Mucosa of stomach (tissue), 1 donor: ENCODE measurements around the gene BHLHE23.

Source experiments
- H3K27me3 ChIP-seq: one replicate; pipeline ENCODE4 v1.7.0; 2013; ENCODE audit warnings: mild to moderate bottlenecking, low read length; ENCODE audit not compliant: control insufficient read depth, insufficient read depth
- H3K36me3 ChIP-seq: one replicate; pipeline ENCODE4 v1.7.0; 2013; ENCODE audit warnings: low read length; ENCODE audit not compliant: control insufficient read depth, insufficient read depth
- H3K4me1 ChIP-seq: one replicate; pipeline ENCODE4 v1.7.0; 2013; ENCODE audit warnings: mild to moderate bottlenecking, low read length; ENCODE audit not compliant: control insufficient read depth, insufficient read depth
- H3K4me3 ChIP-seq: one replicate; pipeline ENCODE4 v1.7.0; 2013; ENCODE audit warnings: low read length
- H3K9ac ChIP-seq: one replicate; pipeline ENCODE4 v1.7.0; 2013; ENCODE audit warnings: mild to moderate bottlenecking, low read length, moderate library complexity
- H3K9me3 ChIP-seq: one replicate; pipeline ENCODE4 v1.7.0; 2013; ENCODE audit warnings: mild to moderate bottlenecking, low read length, moderate library complexity; ENCODE audit not compliant: control insufficient read depth
- donor health status: Pancreatic carcinoma.

The BHLHE23 gene

DNA sequence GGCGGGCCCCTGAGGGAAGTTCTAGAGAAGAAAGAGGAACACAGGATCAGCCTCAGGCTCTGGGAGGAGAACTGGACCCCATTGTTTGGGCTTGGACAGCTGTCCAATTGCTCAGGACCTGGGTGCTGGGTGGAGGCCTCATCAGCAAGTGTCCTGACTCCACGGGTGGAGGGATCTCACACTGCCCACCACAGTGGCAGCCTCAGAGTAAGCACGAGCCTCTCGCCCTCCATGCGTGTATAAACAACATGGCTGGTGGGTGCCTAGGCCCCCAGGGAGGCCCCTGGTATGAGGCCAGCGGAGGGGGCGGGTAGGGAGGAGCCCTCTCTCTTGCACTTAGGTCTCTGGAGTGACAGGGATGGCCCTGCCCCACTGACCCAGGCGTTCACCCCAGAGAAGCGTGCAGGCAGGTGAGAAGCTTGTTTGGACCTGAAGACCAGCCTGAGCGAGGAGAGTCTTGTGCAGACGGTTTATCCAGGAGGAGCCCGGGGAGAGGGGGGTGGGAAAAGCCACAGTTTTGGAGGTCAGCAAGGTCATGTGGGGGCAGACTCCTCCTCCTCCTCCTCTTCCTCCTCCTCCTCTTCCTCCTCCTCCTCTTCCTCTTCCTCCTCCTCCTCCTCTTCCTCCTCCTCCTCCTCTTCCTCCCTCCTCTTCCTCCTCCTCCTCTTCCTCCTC is 41.9 kb upstream of the BHLHE23 start:
- Histone ChIP-seq H3K9me3 (no peaks in the 10 kb centered on the region), H3K27me3 (peaks cover 11% of the 10 kb centered on the region)

DNA sequence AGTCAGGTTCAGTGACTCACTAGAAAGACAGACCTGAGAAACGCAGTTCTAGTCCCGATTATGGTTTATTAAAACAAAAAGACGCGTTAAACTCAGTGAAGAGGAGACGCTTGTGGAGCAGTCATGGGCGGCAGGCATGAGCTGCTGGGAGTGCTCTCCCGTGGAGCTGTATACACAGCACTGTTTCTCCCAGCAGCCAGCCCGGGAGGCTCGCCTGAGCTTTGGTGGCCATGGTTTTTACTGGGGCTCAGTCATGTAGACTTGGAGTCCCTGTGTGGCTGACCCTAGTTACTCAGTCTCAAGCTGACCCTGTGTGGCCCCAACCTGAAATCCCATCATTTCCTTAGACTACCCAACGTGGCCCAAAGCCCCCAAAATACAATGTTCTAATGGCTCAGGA is 41.2 kb upstream of the BHLHE23 start:
- no peaks in the 10 kb centered on the region for H3K4me1 ChIP-seq

More for the DNA sequence above, 41.9 kb upstream of the BHLHE23 start:
- Histone ChIP-seq H3K9ac (no peak overlapping the region), H3K36me3 (no peaks in the 10 kb centered on the region), H3K4me3 (no peak overlapping the region), H3K4me1 (no peaks in the 10 kb centered on the region)

DNA sequence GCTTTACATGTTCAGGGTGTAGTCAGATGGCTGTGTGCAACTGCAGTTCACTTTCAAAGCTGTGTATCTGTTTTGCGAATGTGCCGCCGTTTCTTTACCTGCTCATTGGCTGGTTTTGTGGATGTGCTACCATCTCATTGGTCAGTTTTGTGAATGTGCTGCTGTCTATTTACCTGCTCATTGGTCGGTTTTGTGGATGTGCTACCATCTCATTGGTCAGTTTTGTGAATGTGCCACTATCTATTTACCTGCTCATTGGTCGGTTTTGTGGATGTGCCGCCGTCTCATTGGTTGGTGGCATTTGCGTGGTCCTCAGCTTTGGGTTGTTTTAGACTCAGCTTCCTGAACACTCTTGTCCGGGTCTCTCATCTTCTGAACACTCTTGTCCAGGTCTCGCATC is 40.5 kb upstream of the BHLHE23 start:
- no peak overlapping the region for H3K9ac ChIP-seq
- peaks cover 10% of the 10 kb centered on the region for H3K27me3 ChIP-seq
- H3K9me3 ChIP-seq = no peaks in the 10 kb centered on the region
- no peaks in the 10 kb centered on the region for H3K4me1 ChIP-seq
- H3K36me3 ChIP-seq = no peaks in the 10 kb centered on the region
- no peak overlapping the region for H3K4me3 ChIP-seq

More for the DNA sequence above, 41.2 kb upstream of the BHLHE23 start:
- Histone ChIP-seq H3K36me3 (no peaks in the 10 kb centered on the region), H3K9me3 (no peaks in the 10 kb centered on the region), H3K4me3 (no peak overlapping the region), H3K9ac (no peak overlapping the region), H3K27me3 (peaks cover 8% of the 10 kb centered on the region)

DNA sequence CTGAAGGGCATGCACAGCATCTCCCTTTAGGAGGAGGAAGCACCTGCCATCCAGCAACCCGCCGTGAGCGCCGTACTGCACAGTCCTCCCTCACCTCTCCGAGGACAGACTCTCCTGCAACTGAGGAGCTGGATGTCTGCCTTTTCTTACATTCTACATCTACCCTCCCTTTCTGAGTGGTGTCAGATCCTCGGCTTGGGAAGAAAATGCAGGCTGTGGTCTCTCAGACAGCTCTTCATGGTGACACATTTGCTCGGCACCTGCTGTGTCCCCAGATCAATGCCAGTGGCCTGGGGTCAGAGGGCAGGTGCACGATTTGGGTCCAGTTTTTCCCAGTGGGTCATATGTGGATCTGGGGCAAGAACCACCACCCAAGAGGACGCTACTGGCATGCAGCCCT is 40.1 kb upstream of the BHLHE23 start:
- no peak overlapping the region for H3K4me3 ChIP-seq
- H3K27me3 ChIP-seq = peaks cover 8% of the 10 kb centered on the region

DNA sequence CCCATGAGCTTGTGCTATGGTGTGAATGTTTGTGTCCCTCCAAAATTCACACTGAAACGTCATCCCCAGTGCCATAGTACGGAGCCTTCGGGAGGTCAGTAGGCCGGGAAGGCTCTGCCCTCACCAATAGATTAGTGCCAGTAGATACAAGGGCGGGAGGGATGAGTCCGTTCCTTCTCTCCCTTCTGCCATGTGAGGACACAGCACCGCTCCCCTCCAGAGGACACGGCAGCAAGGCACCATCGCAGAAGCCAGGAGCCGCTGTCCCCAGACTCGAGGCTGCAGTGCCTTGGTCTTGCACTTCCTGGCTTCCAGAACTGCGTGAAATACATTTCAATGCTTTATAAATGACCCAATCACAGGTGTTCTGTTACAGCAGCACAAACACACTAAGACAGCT is 39.2 kb upstream of the BHLHE23 start:
- H3K36me3 ChIP-seq = no peaks in the 10 kb centered on the region
- no peak overlapping the region for H3K9ac ChIP-seq
- no peaks in the 10 kb centered on the region for H3K4me1 ChIP-seq
- peaks cover 8% of the 10 kb centered on the region for H3K27me3 ChIP-seq
- H3K4me3 ChIP-seq = no peak overlapping the region
- H3K9me3 ChIP-seq = no peaks in the 10 kb centered on the region

More for the DNA sequence above, 40.1 kb upstream of the BHLHE23 start:
- Histone ChIP-seq H3K9ac (no peak overlapping the region), H3K4me1 (no peaks in the 10 kb centered on the region), H3K9me3 (no peaks in the 10 kb centered on the region), H3K36me3 (no peaks in the 10 kb centered on the region)

DNA sequence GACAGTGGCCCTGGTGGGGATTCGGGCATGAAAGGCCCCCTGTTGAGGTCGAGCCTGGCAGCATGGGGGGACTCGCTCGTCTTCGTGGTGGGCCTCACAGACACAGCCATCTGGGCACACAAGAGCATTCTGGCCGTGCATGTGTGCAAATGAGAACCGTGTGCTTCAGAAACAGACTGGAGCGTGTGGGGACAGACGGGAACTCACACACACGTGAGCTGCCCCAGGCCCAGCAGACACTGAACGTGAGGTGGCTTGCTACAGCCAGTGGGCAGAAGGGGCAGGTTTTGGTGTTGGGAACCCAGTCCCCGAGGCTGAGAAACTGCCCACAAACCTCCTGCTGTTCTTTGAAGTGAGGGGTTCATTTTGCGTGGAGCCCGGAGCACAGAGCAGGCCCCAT is 38.6 kb upstream of the BHLHE23 start:
- H3K36me3 ChIP-seq = no peaks in the 10 kb centered on the region
- no peaks in the 10 kb centered on the region for H3K9me3 ChIP-seq
- no peaks in the 10 kb centered on the region for H3K4me1 ChIP-seq
- H3K4me3 ChIP-seq = no peak overlapping the region
- H3K9ac ChIP-seq = no peak overlapping the region
- H3K27me3 ChIP-seq = peaks cover 8% of the 10 kb centered on the region

DNA sequence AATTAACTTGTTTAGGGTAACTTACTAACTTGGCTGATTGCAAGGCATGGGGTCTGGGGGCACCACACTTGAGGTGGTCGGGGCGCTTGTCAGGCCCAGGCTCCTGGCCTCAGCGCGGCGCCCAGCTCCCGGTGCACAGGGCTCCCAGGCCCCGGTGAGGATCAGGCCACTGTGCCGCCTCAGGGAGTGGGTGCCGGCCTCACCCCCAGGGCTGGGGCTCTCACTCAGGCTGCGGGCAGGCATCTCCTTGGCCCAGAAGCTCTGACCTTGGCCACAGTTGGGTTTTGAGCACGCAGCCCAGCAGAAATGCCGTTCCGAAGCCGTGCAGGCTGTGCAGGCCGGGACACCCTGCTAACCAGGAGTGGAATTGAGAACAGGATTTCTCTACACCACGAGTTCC is 37.8 kb upstream of the BHLHE23 start:
- H3K9me3 ChIP-seq = no peaks in the 10 kb centered on the region
- no peaks in the 10 kb centered on the region for H3K36me3 ChIP-seq
- H3K27me3 ChIP-seq = peaks cover 8% of the 10 kb centered on the region
- H3K4me1 ChIP-seq = no peaks in the 10 kb centered on the region
- H3K4me3 ChIP-seq = no peak overlapping the region
- no peak overlapping the region for H3K9ac ChIP-seq

DNA sequence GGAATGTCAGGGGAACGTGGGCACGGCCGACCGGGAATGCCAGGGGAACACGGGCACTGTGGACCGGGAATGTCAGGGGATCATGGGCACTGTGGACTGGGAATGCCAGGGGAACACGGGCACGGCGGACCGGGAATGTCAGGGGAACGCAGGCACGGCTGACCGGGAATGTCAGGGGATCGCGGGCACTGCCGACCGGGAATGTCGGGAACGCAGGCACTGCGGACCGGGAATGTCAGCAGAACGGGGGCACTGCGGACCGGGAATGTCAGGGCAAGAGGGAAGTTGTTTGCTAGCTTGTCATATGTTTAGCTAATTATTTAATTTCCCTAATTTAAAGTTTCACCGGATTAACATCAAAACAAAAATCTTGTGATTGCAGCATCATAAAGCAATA is 37.4 kb upstream of the BHLHE23 start:
- no peaks in the 10 kb centered on the region for H3K9me3 ChIP-seq
- H3K4me3 ChIP-seq = no peak overlapping the region
- H3K4me1 ChIP-seq = no peaks in the 10 kb centered on the region
- no peaks in the 10 kb centered on the region for H3K36me3 ChIP-seq
- H3K9ac ChIP-seq = no peak overlapping the region
- peaks cover 8% of the 10 kb centered on the region for H3K27me3 ChIP-seq

DNA sequence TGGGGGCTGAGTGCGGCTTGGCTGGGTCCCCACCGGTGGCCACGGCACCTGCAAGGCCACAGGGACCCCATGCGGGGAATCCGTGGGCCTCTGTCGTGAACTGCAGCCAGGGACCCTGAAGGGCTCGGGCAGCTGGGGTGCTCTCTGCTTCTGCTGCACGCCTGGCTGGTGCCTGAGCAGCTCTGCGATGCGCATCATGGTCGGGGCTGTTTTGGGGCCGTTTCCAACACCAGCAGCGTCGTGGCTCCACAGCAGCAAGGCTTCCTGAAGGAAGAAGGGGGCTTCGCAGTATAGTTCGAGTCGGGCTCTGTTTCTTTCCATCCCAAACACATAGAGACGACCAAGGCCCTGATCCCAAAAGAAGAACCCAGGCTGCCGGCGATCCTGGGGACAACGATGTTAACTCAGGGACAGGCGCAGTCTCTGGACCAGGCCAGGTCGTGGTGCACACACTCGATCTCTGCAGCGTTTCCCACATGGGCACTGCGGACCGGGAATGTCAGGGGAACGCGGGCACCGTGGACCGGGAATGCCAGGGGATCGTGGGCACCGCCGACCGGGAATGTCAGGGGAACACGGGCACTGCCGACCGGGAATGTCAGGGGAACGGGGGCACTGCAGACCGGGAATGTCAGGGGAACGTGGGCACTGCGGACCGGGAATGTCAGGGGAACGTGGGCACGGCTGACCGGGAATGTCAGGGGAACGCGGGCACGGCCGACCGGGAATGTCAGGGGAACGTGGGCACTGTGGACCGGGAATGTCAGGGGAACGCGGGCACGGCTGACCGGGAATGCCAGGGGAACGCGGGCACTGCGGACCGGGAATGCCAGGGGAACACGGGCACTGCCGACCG is 36.8 kb upstream of the BHLHE23 start:
- no peak overlapping the region for H3K4me3 ChIP-seq
- H3K4me1 ChIP-seq = no peaks in the 10 kb centered on the region
- H3K9ac ChIP-seq = no peak overlapping the region
- no peaks in the 10 kb centered on the region for H3K36me3 ChIP-seq
- peaks cover 8% of the 10 kb centered on the region for H3K27me3 ChIP-seq
- no peaks in the 10 kb centered on the region for H3K9me3 ChIP-seq

DNA sequence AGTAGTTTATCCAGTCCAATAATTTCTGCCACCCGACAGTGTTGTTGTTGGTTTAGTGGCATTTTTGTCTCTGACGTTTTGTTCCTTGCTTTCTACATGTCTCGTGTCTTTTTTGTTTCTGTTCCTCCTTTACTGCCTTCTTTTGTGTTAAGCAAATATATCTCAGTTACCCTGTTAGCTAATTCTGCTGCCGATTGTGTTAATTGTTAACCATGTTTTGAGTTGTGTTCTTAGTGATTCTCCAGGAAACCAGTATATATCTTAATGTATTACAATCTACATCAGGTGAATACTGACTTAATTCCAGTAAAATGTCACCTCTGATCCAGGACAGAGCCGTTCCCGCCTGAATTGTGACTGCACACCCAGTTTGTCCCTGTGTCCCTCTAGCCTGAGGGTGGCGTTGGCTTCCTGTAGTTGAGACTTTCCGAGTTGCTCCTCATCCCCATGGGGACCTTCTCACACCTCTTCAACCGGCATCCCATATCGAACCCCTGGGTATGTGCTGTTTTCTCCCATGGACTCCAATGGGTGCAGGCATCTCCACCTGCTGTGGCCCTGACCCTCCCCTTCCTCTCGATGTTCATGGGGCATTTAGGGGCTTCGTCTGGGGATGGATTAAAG is 35.8 kb upstream of the BHLHE23 start:
- H3K36me3 ChIP-seq = no peaks in the 10 kb centered on the region
- no peaks in the 10 kb centered on the region for H3K4me1 ChIP-seq
- peaks cover 8% of the 10 kb centered on the region for H3K27me3 ChIP-seq
- H3K4me3 ChIP-seq = no peak overlapping the region
- no peaks in the 10 kb centered on the region for H3K9me3 ChIP-seq
- H3K9ac ChIP-seq = no peak overlapping the region

DNA sequence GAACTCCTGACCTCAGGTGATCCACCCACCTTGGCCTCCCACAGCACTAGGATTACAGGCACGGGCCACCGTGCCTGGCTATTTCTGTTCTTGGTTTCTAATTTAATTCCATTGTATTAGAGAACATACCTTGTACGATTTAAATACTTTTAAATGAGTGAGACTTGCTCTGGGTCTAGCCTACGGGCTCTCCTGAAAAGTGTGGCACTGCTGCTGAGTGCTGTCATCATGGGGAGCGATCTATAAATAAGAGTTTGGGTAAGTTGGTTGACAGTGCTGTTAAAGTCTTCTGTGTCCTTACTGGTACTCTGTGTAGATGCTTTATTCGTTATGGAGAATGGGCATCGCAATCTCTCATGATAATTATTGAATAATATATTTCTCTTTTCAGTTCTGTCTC is 35.0 kb upstream of the BHLHE23 start:
- Histone ChIP-seq H3K4me3 (no peak overlapping the region), H3K4me1 (no peaks in the 10 kb centered on the region), H3K27me3 (peaks cover 9% of the 10 kb centered on the region)

DNA sequence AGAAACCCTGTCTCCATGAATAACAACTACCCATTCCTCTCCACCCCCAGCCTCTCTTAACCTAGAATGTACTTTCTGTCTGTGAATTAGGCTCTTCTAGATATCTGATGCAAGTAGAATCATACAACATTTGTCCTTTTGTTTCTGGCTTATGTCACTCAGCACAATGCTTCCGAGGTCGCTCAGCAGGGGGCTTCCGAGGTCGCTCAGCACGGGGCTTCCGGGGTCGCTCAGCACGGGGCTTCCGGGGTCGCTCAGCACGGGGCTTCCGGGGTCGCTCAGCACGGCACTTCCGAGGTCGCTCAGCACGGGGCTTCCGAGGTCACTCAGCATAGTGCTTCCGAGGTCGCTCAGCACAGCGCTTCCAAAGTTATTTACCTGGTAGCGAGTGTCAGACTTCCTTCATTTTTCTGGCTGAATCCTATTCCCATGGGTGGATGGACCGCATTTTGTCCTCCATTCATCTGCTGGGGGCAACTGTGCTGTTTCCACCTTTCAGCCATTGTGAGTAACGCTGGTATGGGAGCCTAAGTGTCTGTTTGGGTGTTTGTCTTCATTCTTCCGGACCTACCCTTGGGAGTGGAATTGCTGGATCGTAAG is 31.0 kb upstream of the BHLHE23 start:
- Histone ChIP-seq H3K4me1 (no peaks in the 10 kb centered on the region), H3K9ac (no peak overlapping the region), H3K9me3 (no peaks in the 10 kb centered on the region), H3K4me3 (no peak overlapping the region), H3K27me3 (peaks cover 14% of the 10 kb centered on the region), H3K36me3 (no peaks in the 10 kb centered on the region)

More for the DNA sequence above, 35.0 kb upstream of the BHLHE23 start:
- H3K9me3 ChIP-seq = no peaks in the 10 kb centered on the region
- H3K9ac ChIP-seq = no peak overlapping the region
- no peaks in the 10 kb centered on the region for H3K36me3 ChIP-seq
